ENCODE measurements around the gene FAM222A.

DNA sequence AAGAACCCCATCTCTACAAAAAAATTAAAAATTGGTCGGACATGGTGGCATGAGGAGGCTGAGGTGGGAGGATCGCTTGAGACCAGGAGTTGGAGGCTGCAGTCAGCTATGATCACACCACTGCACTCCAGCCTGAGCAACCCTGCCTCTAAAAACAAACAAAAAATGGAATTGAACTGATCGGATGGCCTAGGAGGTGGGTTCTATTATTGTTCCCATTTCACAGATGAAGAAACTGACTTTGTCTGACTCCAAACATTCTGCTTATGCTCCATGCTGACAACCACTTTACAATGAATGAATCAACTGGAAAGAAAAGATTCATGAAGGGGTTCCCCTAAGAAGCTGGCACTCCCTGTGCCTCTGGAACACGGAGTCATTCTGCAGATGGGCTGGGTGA is 72.2 kb downstream of the FAM222A start:
- TF ChIP-seq, protein P1, sequence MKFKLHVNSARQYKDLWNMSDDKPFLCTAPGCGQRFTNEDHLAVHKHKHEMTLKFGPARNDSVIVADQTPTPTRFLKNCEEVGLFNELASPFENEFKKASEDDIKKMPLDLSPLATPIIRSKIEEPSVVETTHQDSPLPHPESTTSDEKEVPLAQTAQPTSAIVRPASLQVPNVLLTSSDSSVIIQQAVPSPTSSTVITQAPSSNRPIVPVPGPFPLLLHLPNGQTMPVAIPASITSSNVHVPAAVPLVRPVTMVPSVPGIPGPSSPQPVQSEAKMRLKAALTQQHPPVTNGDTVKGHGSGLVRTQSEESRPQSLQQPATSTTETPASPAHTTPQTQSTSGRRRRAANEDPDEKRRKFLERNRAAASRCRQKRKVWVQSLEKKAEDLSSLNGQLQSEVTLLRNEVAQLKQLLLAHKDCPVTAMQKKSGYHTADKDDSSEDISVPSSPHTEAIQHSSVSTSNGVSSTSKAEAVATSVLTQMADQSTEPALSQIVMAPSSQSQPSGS (IDR thresholded peaks at IDR 0.05; ENCODE audit: low read length), result no peak
- TF ChIP-seq, protein P2, sequence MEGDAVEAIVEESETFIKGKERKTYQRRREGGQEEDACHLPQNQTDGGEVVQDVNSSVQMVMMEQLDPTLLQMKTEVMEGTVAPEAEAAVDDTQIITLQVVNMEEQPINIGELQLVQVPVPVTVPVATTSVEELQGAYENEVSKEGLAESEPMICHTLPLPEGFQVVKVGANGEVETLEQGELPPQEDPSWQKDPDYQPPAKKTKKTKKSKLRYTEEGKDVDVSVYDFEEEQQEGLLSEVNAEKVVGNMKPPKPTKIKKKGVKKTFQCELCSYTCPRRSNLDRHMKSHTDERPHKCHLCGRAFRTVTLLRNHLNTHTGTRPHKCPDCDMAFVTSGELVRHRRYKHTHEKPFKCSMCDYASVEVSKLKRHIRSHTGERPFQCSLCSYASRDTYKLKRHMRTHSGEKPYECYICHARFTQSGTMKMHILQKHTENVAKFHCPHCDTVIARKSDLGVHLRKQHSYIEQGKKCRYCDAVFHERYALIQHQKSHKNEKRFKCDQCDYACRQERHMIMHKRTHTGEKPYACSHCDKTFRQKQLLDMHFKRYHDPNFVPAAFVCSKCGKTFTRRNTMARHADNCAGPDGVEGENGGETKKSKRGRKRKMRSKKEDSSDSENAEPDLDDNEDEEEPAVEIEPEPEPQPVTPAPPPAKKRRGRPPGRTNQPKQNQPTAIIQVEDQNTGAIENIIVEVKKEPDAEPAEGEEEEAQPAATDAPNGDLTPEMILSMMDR (IDR thresholded peaks at IDR 0.05; ENCODE audit: control extremely low read depth in 1 of 3, insufficient read depth in 1 of 3, low read depth in 1 of 3, low read length in 3 of 3), result no peak
- no peak for TF ChIP-seq POLR2A (IDR thresholded peaks at IDR 0.05; ENCODE audit: control extremely low read depth in 1 of 2, low read depth in 2 of 2, low read length in 2 of 2)
